Activated CD8-positive, alpha-beta memory T cell treated with anti-CD3 and anti-CD28 coated beads, Interleukin-2, amount 50 U/mL, for 48 hours (primary cell): ENCODE measurements around the gene MAP3K14.
A peak's percentile ranks its signal among the peaks of the same experiment; 100 is the strongest.
"Not testable (repeated sequence)": the region's sequence is repeated elsewhere in the genome, so short reads cannot be mapped to it uniquely, and the experiment has no call there.

Experiments
- DNase-seq: peaks from one replicate; pipeline ENCODE4 v3.0.0-alpha.2; 2020

The MAP3K14 gene

GRCh38 chr17:45316434-45317110, at the start of gene MAP3K14:
Gene MAP3K14 (minus strand): TSS chr17:45317020. CDS start chr17:45290745, 26,275 bp downstream.
- peak; percentile 83 for DNase-seq

- peak; percentile 32 for DNase-seq
These were observed 49.2 kb upstream of the MAP3K14 start for GRCh38 chr17:45366049-45366448.

GRCh38 chr17:45364531-45365390, 47.9 kb upstream of the MAP3K14 start:
- peak; percentile 44 for DNase-seq

GRCh38 chr17:45363498-45363897, 46.7 kb upstream of the MAP3K14 start:
- DNase-seq = peak; percentile 40

- peak; percentile 43 for DNase-seq
These were observed 45.2 kb upstream of the MAP3K14 start for GRCh38 chr17:45361976-45362375.

- DNase-seq = peak; percentile 29
These were observed 44.6 kb upstream of the MAP3K14 start for GRCh38 chr17:45361451-45361850.

GRCh38 chr17:45357364-45357997, 40.7 kb upstream of the MAP3K14 start:
- DNase-seq = no peak

GRCh38 chr17:45355087-45355486, 38.3 kb upstream of the MAP3K14 start:
- DNase-seq = peak; percentile 40

GRCh38 chr17:45353043-45353442, 36.2 kb upstream of the MAP3K14 start:
- peak; percentile 56 for DNase-seq

- no peak for DNase-seq
These were observed 35.0 kb upstream of the MAP3K14 start for GRCh38 chr17:45351831-45352230.

- DNase-seq = no peak
These were observed 30.6 kb upstream of the MAP3K14 start for GRCh38 chr17:45347444-45347843.

- no peak for DNase-seq
These were observed 29.6 kb upstream of the MAP3K14 start for GRCh38 chr17:45346216-45347015.

GRCh38 chr17:45345554-45346215, 28.9 kb upstream of the MAP3K14 start:
- DNase-seq = no peak

- DNase-seq = peak; percentile 40
These were observed 28.4 kb upstream of the MAP3K14 start for GRCh38 chr17:45345246-45345553.

- not testable (repeated sequence) for DNase-seq
These were observed 27.3 kb upstream of the MAP3K14 start for GRCh38 chr17:45343967-45344664.

- DNase-seq = peak; percentile 25
These were observed 26.2 kb upstream of the MAP3K14 start for GRCh38 chr17:45342871-45343526.

GRCh38 chr17:45342306-45342705, 25.5 kb upstream of the MAP3K14 start:
- DNase-seq = peak; percentile 42

GRCh38 chr17:45341533-45342158, 24.8 kb upstream of the MAP3K14 start:
- peak; percentile 43 for DNase-seq

GRCh38 chr17:45339646-45340605, 23.1 kb upstream of the MAP3K14 start:
- DNase-seq = peak; percentile 35
